Activated T-cell treated with anti-CD3 and anti-CD28 coated beads for 24 hours (primary cell): ENCODE results near the gene CSNK1E.

Experiments
- DNase-seq: peaks from one replicate; pipeline ENCODE4 v3.0.0-alpha.2; 2020; ENCODE audit warnings: low read depth

CSNK1E gene

GRCh38 chr22:38327805-38328204 lies 10.6 kb upstream of the CSNK1E start:
- no peak for DNase-seq

GRCh38 chr22:38327396-38327795 lies 10.2 kb upstream of the CSNK1E start:
- no peak for DNase-seq

- no peak for DNase-seq
Observed at GRCh38 chr22:38325587-38325986, 8.4 kb upstream of the CSNK1E start.

- DNase-seq: no peak
Observed at GRCh38 chr22:38320605-38321402, 3.6 kb upstream of the CSNK1E start.

GRCh38 chr22:38318792-38319773 lies 1.9 kb upstream of the CSNK1E start:
- no peak for DNase-seq

GRCh38 chr22:38317995-38318715 lies 922 bp upstream of the CSNK1E start:
- DNase-seq: no peak

- DNase-seq: peak; percentile 30
Observed at GRCh38 chr22:38316364-38317121, 690 bp downstream of the CSNK1E start.

- no peak for DNase-seq
Observed at GRCh38 chr22:38315823-38316363, 1.3 kb downstream of the CSNK1E start.

GRCh38 chr22:38314933-38315822 lies 2.1 kb downstream of the CSNK1E start:
- DNase-seq: no peak

GRCh38 chr22:38314051-38314932 lies 2.9 kb downstream of the CSNK1E start:
- no peak for DNase-seq

- DNase-seq: no peak
Observed at GRCh38 chr22:38313384-38313955, 3.8 kb downstream of the CSNK1E start.

- DNase-seq: no peak
Observed at GRCh38 chr22:38312261-38312800, 4.9 kb downstream of the CSNK1E start.

GRCh38 chr22:38311323-38311620 lies 6.0 kb downstream of the CSNK1E start:
- no peak for DNase-seq

GRCh38 chr22:38310518-38311322 lies 6.5 kb downstream of the CSNK1E start:
- no peak for DNase-seq

GRCh38 chr22:38309614-38310517 lies 7.4 kb downstream of the CSNK1E start:
- DNase-seq: no peak

GRCh38 chr22:38308791-38309498 lies 8.3 kb downstream of the CSNK1E start:
- DNase-seq: no peak
